RCC 7860 (cell line): Measurements from ENCODE around the gene NPC1.
"Not testable (repeated sequence)": the region's sequence is repeated elsewhere in the genome, so short reads cannot be mapped to it uniquely, and the experiment has no call there.

Experiments
- DNase-seq: peaks from one replicate; pipeline ENCODE4 v3.0.0-alpha.2; 2015; ENCODE audit warnings: low spot score
- FAIRE-seq: peaks from 2 replicates; lab custom pipeline; 2012; peaks lifted over from hg19 to GRCh38; lab: Jason Lieb, UNC

Gene NPC1

DNA sequence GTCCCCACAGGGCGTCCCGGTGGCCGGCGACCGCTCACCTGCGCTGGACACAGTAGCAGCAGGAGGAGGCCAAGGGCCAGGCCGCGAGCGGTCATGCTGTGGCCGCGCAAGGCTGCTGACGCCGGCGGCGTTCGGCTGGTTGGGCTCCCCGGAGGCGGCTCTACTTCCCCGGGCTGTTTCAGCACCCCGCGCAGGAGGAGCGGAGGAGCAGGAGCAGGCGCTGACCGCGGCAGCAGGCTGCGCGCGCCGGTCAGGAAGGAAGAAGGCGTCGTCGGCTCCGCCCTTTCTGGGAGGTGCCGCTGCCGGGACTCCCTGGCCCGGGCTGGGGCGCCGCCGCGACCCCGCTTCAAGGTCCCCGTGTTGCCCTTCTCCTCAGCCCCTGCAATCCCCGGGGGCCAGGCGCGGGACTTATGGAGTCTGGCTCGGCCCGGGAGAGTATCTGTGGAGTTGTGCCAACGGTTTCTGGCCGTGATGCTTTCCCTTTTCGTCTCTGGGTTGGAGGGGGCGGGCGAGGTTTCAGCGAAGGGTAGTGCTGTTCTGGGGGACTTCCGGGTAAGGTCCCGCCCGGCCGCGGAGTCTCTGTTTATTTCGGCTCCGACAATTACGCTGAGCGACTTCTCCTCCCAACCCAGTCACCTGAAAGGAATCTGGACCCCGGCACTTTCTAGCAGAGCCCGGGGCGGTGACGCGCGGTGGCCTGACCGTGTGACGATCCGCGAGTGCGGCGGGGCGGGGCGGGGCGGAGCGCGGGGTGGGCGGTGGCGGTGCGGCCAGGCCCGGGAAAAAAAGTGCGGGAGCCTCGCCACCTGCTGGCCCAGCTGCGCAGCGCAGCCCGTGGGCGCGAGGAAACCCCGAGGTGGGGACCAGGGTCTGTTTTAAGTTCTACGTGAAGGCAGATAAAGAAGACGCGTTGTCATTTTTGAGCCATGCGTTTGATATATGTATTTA lies at the start of gene NPC1:
TSS of gene NPC1 (minus strand) at position 258 of the 948 bp plus-strand sequence. CDS start at position 95, 163 bp downstream.
- FAIRE-seq (no peak), DNase-seq (peak; percentile 92)

DNA sequence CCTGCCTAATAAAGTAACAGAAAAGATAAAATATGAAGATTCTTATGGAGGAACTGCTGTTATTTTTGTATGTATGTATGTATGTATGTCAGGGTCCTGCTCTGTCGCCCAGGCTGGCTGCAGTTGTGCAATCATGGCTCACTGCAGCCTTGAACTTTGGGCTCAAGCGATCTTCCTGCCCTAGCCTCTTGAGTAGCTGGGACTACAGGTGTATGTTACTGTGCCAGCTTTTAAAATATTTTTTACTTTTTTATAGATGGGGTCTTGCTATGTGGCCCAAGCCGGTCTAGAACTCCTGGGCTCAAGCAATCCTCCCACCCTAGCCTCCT lies 49.7 kb upstream of the NPC1 start:
- DNase-seq (no peak), FAIRE-seq (no peak)

DNA sequence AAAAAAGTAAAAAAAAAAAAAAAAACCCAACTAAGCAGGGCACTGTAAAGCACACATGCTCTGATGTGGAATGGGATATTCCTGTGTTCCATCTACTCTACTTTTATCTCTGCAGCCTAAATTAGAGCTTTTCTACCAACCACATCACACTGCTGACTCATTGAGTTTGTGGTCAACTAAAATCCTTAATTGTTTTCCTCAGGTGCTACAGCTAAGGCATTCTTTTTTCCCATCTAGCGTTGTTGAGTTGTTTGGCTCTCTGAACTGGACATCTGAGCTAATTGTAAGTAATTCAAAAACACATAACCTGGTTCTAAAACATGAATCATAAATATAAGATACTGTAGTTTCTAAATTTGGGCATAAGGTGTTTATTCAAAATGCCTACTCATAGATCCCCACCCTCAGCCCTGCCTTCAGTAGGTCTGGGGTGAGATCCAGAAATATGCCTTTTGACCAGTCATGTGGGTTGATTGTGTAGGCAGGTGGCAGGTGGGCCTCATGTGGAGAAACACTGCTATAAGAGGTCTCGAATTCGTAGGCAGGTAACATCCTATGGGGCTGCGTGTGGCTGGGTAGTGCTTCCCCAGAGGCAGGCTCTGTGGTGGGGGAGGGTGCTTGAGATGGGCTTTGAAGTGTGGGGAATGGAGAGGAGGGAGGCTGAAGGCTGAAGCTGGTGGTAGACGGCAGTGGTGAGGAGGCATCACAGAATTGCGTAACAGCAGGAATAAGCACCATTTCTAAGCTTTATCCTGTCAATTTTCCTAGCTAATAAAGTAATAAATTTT lies 49.2 kb upstream of the NPC1 start:
- FAIRE-seq = no peak
- DNase-seq = no peak

DNA sequence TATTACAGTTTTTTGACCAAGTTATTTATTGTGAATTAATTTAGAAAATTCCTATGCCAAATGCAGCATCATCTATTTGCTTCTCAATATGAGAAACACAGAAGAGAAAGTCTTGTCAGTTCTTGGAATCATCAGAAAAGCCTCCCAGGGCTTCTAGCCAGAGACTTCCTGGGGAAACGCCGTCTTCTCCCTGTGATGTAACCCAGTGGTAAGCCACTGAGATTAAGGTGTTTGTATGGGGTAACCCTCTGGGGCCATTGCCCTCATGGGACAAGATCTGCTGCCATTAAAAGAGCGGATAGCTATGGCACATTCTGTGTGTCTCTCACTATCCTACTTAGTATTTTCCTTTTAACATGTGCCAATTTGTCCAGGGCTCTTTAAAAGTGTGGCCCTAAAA lies 48.4 kb upstream of the NPC1 start:
- DNase-seq = no peak
- no peak for FAIRE-seq

DNA sequence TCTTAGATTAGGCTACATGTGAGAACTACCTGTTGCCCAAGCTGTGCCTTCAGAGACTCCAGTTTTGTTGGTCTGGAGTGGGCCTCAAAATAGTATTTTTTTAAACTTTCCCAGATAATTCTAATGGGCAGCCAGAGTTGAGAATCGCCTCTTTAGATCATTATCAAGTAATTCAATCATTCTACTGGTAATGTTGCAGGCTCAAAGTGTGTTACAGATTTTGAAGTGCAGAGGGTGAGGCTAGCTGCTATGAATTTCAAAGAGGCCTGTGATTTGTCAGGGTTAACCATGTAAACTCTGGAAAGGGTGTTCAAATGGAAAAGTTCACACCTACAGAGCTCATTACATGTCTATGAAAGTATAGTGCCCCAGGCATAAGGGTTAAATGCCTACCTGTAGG lies 46.3 kb upstream of the NPC1 start:
- no peak for FAIRE-seq

DNA sequence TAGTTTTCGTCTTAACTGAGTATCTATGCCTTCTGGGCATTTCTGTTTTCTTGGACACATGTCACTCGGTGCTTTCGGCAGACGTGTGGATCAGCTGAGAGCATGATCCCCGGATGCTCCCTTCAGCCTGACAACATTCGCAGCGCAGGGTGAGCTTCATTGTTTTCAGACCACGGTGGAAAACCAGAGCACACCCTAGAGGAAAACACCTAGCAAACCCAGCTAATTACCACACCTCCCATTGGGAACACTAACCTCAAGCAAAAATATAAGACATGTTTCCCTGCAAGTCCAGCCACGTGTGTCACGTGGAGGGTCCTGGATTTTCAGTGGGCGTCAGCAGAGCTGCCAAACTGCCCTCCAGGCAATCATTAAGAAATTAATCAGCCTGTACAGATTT lies 45.4 kb upstream of the NPC1 start:
- FAIRE-seq (no peak), DNase-seq (no peak)

More for the DNA sequence above, 46.3 kb upstream of the NPC1 start:
- no peak for DNase-seq

DNA sequence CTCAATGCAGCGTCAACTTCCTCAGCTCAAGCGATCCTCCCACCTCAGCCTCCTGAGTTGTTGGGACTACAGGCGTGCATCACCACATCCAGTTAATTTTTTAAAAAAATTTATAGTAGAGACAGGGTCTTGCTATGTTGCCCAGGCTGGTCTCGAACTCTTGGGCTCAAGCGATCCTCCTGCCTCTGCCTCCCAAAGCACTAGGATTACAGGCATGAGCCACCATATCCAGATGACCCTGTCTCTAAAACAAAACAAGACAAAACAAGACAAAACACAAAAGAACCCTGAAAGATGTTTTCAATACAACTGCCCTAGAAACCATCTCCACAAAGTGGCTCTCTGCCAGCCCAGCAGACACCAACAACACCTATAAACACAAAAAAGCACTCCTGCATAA lies 45.0 kb upstream of the NPC1 start:
- FAIRE-seq = no peak
- DNase-seq = no peak

DNA sequence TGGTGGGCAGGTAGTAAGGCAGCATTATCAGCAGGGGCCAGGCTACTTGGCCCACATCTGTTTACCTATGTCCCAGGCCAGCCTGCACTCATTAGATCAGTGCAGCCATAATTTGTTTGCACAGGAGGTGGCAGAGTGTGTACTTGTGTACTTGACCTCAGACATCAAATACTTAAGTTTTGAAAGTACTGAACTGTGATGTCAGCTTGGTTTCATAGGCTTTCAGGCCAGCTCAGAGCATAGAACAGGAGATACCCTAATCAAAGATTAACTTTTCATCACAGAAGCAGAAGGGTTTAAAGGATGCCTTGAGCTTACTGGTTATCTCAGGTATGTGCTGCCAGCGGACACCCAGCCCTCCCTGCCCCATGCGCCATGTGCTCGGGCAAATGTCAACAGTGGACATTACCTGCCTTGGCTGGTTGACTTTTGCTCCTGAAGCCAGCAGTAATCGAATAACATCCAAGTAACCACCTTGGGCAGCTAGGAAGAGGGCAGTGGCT lies 43.2 kb upstream of the NPC1 start:
- peak; percentile 66 for FAIRE-seq
- peak; percentile 78 for DNase-seq

DNA sequence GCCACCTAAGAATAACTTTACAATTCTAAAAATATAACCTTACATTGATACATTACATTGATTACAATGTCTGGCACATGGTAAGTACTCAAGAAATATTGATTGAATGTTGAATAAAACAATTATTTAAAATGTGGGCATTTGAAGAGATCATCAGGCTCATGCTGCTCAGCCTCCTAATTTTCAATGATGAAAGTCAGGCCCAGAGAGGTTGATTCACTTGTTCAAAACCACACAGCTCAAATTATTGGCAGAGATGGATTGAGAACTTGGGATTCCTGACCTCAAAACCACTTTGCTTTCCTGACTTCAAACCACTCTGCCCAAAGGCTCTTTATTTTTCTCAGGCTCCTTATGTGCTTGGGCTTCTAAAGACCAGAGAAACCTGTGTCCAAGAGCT lies 41.7 kb upstream of the NPC1 start:
- peak; percentile 28 for FAIRE-seq
- no peak for DNase-seq

DNA sequence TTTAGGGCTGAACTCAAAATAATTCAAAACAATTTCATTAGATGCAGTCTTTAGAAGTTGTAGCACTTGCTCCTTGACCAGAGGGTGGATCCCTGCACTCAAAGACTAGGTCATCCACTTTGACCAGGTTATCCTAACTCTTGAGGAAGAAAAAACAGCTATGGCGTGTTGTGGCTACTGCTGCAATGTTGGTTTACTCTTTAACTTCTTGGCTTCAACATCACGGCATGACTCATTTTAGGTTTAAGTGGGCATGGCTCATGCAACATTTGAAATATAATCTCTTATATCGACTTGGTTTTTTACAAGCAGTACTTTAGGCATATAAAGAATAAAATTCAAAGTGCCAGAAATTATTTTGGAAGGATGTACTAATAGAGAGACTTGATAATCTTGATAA lies 41.0 kb upstream of the NPC1 start:
- DNase-seq (peak; percentile 86), FAIRE-seq (peak; percentile 96)

DNA sequence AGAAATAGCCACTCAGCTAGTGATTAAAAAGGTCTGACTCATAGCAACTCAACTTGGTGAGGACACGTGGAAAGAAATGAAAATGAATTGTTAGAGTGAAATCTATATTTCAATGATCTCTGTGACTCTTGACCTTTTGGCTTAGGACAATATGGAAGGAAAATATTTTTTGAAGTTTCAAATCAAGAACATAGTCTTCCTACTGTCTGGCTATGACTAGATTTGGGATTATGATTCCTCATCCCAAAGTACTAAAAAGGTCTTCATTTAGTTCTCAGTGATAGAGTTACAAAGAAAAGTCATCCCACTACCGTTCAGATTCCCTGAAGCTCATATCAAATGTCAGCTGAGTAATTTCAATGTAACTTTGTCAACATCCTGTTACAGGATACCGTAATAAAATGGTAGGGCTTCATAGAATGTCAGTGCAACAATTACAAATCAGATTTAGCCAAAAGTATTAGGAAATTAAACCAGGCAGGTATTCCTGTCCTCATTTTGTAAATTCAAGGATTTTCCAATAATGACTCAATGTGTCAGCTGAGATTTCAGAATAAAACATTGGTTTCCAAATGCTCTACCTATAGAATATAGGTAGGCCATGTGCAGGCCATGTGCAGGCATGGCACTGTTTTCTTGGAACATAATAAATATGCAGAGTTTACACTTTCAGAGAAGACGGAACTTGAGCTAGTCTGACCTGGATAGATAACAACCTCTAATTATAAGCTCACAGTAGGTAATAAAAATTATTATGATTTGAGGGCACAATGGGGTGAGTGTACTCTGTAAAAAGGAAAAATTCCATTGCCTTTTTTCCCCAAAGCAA lies 40.4 kb upstream of the NPC1 start:
- DNase-seq (peak; percentile 17), FAIRE-seq (peak; percentile 7)

DNA sequence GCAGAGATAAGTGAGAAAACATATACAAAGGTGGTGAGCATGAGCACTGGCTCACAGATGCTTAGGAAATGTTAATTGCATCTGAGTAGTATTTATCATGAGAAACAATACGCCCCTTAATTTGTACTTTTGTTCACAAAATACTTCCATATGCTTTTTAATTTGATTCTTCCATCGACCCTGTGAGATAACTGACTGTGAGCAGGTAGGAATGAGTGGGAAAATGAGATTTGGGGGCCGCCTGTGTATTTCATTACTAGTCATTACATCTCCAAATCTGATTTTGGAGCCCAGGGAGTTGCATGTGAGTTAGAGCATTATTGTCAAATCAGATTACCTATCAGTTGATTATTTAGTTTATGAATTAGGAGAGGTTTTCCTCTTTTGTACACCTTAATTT lies 36.7 kb upstream of the NPC1 start:
- DNase-seq (no peak), FAIRE-seq (no peak)

DNA sequence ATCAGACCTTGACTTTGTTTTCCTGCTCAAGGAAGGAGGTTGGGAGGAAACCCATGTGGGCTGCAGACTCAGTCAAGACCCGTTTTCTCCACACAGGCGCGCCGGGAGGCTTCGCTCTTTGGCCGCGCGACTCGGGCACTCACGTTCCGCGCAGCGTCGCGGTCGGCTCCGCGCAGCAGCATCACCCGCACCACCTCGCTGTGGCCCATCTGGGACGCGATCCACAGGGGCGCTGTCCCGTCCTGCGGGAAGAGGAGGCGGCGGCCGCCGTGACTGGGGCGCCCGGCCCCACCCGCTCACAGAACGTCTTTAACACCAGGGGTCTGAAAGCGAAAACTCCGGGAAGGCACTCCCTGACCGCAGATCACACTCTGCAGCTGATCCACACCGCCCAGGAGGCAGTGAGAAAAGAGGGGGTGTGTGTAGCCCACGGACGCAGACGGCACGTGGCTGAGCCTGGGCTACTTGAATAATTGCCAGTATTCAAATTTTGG lies 33.1 kb upstream of the NPC1 start:
- no peak for DNase-seq

DNA sequence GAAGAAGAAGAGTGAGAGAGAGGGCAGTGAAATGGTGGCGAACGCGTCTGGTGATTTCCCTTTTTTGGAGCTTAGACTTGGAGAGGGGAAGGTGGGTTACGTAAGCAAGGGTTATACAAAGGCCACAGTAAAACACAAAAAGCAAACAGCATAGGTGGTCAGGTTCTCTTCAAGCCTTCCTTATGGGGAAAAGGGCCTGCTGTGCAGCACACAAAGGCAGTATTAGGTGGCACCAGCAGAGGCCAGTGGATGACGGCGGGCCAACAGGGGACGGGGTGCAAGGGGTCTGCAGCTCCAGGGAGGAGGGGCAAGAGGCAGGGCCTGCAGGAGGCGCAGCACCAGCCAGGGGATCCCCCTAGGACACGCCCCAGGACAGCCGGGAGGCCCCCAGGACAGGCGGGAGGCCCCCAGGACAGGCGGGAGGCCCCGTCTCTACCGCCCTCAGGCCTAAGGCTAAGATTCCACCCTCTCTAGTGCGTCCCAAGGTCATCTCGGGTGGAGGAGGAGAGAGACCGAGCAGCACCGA lies 32.6 kb upstream of the NPC1 start:
- no peak for FAIRE-seq

More for the DNA sequence above, 33.1 kb upstream of the NPC1 start:
- FAIRE-seq = no peak

DNA sequence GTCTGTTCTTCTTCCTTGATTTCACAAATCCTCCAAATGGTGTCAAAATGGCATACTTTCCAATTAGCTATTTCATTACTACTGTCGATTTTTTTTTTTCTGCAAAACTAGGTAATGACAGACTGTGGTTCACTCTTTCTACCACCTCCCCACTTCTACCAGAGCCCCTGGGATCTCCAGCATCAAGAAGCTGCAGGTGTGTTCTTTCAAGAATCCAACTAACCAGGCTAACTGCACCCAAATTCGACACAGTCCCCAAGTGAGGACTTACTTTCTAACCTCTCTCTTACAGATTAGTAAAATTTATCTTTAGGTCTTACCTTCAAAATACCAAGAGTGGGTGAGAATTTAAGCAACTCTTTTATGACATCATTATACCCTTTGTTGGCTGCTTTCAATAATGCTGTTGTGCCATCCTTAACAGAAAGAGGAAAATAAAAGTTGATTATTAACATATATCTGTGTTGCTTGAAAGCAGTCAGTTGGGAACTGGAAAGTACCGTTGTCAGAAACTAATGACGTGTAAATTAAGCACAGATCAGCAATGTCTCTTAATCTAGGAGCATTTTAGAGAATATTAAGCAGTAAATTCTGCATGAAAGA lies 31.2 kb upstream of the NPC1 start:
- FAIRE-seq (peak; percentile 82), DNase-seq (peak; percentile 33)

More for the DNA sequence above, 32.6 kb upstream of the NPC1 start:
- DNase-seq = no peak

DNA sequence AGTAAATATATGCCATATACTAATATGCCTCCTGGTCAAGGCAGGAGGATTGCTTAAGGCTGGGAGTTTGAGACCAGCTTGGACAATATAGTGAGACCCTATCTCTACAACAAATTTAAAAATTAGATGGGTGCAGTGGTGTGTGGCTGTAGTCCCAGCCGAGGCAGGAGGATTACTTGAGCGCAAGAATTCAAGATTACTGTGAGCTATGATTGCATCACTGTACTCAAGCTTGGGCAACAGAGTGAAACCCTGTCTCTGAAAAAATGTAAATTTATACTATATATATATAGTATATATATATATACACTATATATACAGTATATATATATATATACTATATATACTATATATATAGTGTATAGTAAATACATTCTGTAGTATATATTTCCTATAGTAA lies 30.0 kb upstream of the NPC1 start:
- FAIRE-seq (no peak), DNase-seq (no peak)

DNA sequence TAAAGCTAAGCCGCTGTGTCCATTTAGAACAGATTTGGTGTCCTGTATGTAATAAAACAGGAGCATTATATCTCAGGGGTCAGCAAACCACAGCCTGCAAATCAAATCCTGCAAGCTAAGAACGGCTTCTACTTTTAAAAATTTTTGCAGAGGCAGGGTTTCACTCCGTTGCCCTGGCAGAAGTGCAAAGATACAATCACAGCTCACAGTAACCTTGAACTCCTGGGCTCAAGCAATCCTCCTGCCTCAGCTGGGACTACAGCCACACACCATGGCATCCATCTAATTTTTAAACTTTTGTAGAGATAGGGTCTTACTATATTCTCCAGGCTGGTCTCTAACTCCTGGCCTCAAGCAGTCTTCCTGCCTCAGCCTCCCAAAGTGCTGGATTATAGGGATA lies 28.6 kb upstream of the NPC1 start:
- DNase-seq = no peak
- no peak for FAIRE-seq

DNA sequence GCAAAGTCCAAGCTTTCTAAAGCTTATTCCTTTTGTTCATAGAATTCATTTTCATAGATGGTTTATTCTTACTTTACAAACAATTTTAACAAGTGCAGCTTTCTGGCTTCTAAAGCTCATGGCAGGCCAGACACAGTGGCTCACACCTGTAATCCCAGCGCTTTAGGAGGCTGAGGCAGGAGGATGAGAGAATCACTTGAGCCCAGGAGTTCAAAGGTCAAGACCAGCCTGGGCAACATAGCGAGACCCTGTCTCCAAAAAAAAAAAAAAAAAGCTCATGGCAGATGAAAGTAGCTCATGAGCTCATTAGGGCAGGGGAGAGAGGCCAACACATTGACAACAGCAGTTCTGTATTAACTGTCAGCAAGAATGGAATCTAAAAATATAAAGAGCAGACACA lies 28.1 kb upstream of the NPC1 start:
- FAIRE-seq (no peak), DNase-seq (no peak)

DNA sequence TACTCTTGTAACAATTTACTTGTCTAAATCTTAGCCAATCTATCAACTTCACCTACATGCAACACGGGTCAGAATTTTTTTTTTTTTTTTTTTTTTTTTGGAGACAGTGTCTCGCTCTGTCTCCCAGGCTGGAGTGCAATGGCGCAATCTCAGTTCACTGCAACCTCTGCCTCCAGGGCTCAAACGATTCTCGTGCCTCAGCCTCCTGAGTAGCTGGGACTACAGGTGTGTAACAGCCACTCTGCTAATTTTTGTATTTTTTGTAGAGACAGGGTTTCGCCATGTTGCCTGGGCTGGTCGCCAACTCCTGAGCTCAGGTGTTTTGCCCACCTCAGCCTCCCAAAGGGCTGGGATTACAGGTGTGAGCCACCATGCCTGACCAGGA lies 26.8 kb upstream of the NPC1 start:
- not testable (repeated sequence) for FAIRE-seq, DNase-seq
